Endodermal cell (in vitro differentiated cells): ENCODE results near the gene BORCS8. TPM values are rescaled to one million over a fixed set of nuclear protein-coding genes. Genes with fewer than 3 reads are reported as not detected.

ENCODE experiments used
- DNase-seq: peaks from one replicate; pipeline ENCODE4 v3.0.0-alpha.2; 2017
- H3K27ac ChIP-seq: 2 replicates; pipeline ENCODE4 v1.5.1; 2013; ENCODE audit warnings: mild to moderate bottlenecking, low read depth, low read length, moderate library complexity
- H3K27me3 ChIP-seq: 2 replicates; pipeline ENCODE4 v1.6.1; 2013; ENCODE audit warnings: mild to moderate bottlenecking, low read length, moderate library complexity; ENCODE audit not compliant: insufficient read depth, control insufficient read depth, poor library complexity, severe bottlenecking
- H3K36me3 ChIP-seq: 2 replicates; pipeline ENCODE4 v1.7.0; 2013; ENCODE audit warnings: mild to moderate bottlenecking, low read length, moderate library complexity; ENCODE audit not compliant: control insufficient read depth, insufficient read depth
- H3K4me1 ChIP-seq: one replicate; pipeline ENCODE4 v1.7.0; 2013; ENCODE audit warnings: low read length; ENCODE audit not compliant: control insufficient read depth, insufficient read depth
- H3K4me3 ChIP-seq: 2 replicates; pipeline ENCODE4 v1.5.1; 2013; ENCODE audit warnings: mild to moderate bottlenecking, low read length, moderate library complexity
- H3K9ac ChIP-seq: 2 replicates; pipeline ENCODE4 v1.6.1; 2013; ENCODE audit warnings: mild to moderate bottlenecking, low read length, moderate library complexity; ENCODE audit not compliant: poor library complexity, severe bottlenecking; ENCODE audit errors: extremely low read depth
- H3K9me3 ChIP-seq: 2 replicates; pipeline ENCODE4 v1.6.1; 2013; ENCODE audit warnings: mild to moderate bottlenecking, low read length, moderate library complexity; ENCODE audit not compliant: control insufficient read depth
- H3K27ac Mint-ChIP-seq: 2 replicates; pipeline ENCODE4 v1.8.0; 2020; ENCODE audit warnings: mixed read lengths
- H3K27me3 Mint-ChIP-seq: 2 replicates; pipeline ENCODE4 v1.8.0; 2021; ENCODE audit warnings: mild to moderate bottlenecking, mixed read lengths; ENCODE audit not compliant: insufficient read depth
- H3K36me3 Mint-ChIP-seq: 2 replicates; pipeline ENCODE4 v1.8.0; 2020; ENCODE audit warnings: low read depth, mixed read lengths
- H3K4me1 Mint-ChIP-seq: 2 replicates; pipeline ENCODE4 v1.8.0; 2020; ENCODE audit warnings: mixed read lengths
- H3K4me3 Mint-ChIP-seq: 2 replicates; pipeline ENCODE4 v1.8.0; 2020; ENCODE audit warnings: mild to moderate bottlenecking, moderate library complexity, mixed read lengths
- H3K9me3 Mint-ChIP-seq: 2 replicates; pipeline ENCODE4 v1.8.0; 2020; ENCODE audit warnings: mild to moderate bottlenecking, mixed read lengths
- WGBS, 2 experiments: methylation state at CpG; one replicate each; pipeline versions ENCODE4 v1.1.5 to v1.1.7; 2013; ENCODE audit warnings: missing lambda C conversion rate in 2 of 2, mixed read lengths in 1 of 2; ENCODE audit not compliant: insufficient coverage in 1 of 2, insufficient read length in 1 of 2; 5-methylcytosine and 5-hydroxymethylcytosine counted together
- long read RNA-seq, 4 experiments: library from polyadenylated mRNA in 2 of 4; library from RNA in 1 of 4; library from capped mRNA in 1 of 4; stranded (forward) in 3 of 4; unstranded in 1 of 4; transcript quantifications; one replicate each; pipeline ENCODE4 v2.0.0, GENCODE V29; 2020 to 2021; ENCODE audit warnings: inconsistent platforms in 1 of 4
- polyA plus RNA-seq, 2 experiments: library from polyadenylated mRNA; stranded (reverse); fragments of 50-300 nt; gene quantifications; one replicate each; pipeline ENCODE4 v1.2.3, GENCODE V29; 2013
- total RNA-seq, 2 donors: library from RNA; stranded (reverse); fragmentation: NEBNext Ultra II Directional in 1 of 2; extraction: Animal tissue kit (Norgen Biotek cat#: 25700) in 1 of 2; gene quantifications; 2 replicates in 1 of 2; 3 replicates in 1 of 2; pipeline ENCODE4 v1.2.1, GENCODE V29; 2021
- TF ChIP-seq, protein P1 (sequence below): fragments of 200-600 bp; sonication (generic); conservative IDR thresholded peaks from 2 replicates; pipeline ENCODE4 v1.5.0; 2021; ENCODE audit warnings: antibody characterized with exemption, mild to moderate bottlenecking

BORCS8 gene
- 10 to 100 TPM; 22.6 to 34.3 TPM for total RNA-seq
- polyA plus RNA-seq (2013, experiment 1 of 2): 18.4 TPM
- 15.1 TPM for polyA plus RNA-seq (2013, experiment 2 of 2)
- long read RNA-seq, experiment 1, partial matches to known transcripts: 0 of 7 reads
- long read RNA-seq, experiment 1, other reads (novel, unspliced or antisense): 0 of 7 reads
- long read RNA-seq, experiment 2, transcript BORCS8-202 (6 exons, 1,429 nt): major isoform, 15 of 25 reads
- long read RNA-seq, experiment 2, partial matches to known transcripts: 0 of 25 reads
- long read RNA-seq, experiment 2, other reads (novel, unspliced or antisense): 3 of 25 reads
- long read RNA-seq, experiment 3, transcript BORCS8-203 (4 exons, 1,489 nt): minor isoform, 14 of 35 reads
- long read RNA-seq, experiment 3, transcript BORCS8-202 (6 exons, 1,429 nt): major isoform, 17 of 35 reads
- long read RNA-seq, experiment 3, partial matches to known transcripts: 2 of 35 reads
- long read RNA-seq, experiment 3, other reads (novel, unspliced or antisense): 2 of 35 reads
- long read RNA-seq, experiment 4, transcript BORCS8-202 (6 exons, 1,429 nt): major isoform, 21 of 32 reads
- long read RNA-seq, experiment 4, partial matches to known transcripts: 1 of 32 reads
- long read RNA-seq, experiment 4, other reads (novel, unspliced or antisense): 4 of 32 reads

DNA sequence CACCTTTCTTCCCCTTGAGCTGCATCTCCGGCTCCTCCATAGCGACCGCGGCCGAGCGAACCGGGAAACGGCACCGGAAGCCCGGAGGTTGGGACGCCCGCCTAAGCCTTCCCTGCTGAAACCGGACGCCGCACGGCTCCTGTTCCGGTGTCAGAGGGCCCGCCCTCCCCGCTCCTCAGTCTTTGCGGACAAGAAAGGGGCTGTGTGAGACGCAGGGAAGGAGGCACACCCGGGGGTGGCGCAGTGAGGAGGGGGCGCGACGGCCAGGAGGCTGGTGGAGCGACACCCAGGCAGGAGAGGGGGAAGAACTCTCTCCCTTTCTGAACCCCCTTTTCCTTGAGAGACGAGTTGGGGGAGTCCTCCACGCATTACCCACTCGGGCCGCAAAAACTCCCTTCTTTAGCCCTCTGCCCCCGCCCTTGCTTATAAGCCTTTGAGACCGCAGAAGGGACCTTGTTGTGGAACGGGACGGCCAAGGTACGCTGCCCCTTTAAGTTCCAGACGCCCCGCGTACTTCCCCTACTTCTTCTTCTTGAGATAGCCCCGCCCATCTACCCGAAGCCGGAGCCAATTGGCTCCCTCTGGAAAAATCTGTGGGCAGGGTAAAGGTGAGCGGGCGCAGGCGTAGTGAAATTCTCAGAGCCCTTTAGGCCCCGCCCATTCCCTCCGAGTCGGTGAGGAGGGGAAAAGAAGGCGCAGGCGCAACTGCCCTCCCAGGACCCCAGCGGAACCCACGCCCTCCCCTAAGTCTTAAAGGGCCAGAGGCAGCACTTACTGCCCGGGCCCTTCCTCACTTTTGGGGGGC is at the start of gene BORCS8, which contains the start of gene RFXANK:
TSS of gene BORCS8 (minus strand) at position 75 of the 805 bp plus-strand sequence. CDS start at position 40, 35 bp downstream.
TSS of gene RFXANK (plus strand) at position 181 of the 805 bp plus-strand sequence. CDS start 1,689 bp downstream, outside the sequence.
- 0 to 1% methylated on average over 17 to 53 of the region's 53 CpGs for WGBS, 2 experiments
- peak within 1 kb of the TSS; percentile 99 for H3K4me3 ChIP-seq
- no peaks in the 10 kb centered on the region for H3K4me1 ChIP-seq
- peak within 1 kb of the TSS; percentile 96 for H3K27ac Mint-ChIP-seq
- H3K9me3 ChIP-seq: no peaks in the 10 kb centered on the region
- TF ChIP-seq, protein P1, sequence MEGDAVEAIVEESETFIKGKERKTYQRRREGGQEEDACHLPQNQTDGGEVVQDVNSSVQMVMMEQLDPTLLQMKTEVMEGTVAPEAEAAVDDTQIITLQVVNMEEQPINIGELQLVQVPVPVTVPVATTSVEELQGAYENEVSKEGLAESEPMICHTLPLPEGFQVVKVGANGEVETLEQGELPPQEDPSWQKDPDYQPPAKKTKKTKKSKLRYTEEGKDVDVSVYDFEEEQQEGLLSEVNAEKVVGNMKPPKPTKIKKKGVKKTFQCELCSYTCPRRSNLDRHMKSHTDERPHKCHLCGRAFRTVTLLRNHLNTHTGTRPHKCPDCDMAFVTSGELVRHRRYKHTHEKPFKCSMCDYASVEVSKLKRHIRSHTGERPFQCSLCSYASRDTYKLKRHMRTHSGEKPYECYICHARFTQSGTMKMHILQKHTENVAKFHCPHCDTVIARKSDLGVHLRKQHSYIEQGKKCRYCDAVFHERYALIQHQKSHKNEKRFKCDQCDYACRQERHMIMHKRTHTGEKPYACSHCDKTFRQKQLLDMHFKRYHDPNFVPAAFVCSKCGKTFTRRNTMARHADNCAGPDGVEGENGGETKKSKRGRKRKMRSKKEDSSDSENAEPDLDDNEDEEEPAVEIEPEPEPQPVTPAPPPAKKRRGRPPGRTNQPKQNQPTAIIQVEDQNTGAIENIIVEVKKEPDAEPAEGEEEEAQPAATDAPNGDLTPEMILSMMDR: no peak
- H3K27me3 ChIP-seq: no peaks in the 10 kb centered on the region
- peak within 1 kb of the TSS; percentile 96 for H3K4me3 Mint-ChIP-seq
- peaks cover 23% of the 10 kb centered on the region for H3K36me3 Mint-ChIP-seq
- peak within 1 kb of the TSS; percentile 88 for H3K27ac ChIP-seq
- peaks cover 8% of the 10 kb centered on the region for H3K4me1 Mint-ChIP-seq
- H3K9me3 Mint-ChIP-seq: no peaks in the 10 kb centered on the region
- no peaks in the 10 kb centered on the region for H3K27me3 Mint-ChIP-seq
- DNase-seq: peak; percentile 99
- peaks cover 6% of the 10 kb centered on the region for H3K36me3 ChIP-seq
- peak within 1 kb of the TSS; percentile 91 for H3K9ac ChIP-seq

DNA sequence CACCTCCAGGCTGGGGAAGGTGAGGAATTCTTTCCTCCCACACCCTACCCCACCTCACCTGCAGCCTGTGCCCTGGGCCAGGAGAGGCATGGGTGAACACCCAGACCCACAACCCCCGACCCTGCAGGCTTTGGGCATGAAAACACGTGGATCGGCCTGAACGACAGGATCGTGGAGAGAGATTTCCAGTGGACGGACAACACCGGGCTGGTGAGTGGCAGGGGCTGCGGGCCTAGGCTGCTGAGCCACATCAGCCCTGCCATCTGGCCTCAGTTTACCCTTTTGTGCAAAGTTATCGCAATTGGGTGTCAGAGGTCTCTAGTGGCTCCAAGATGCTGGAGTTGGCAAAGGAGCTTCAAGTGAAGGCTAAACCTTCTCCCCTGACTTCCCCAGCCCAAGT is 48.5 kb upstream of the BORCS8 start:
- WGBS, 2 experiments: 84 to 88% methylated on average over 9 of the region's 9 CpGs
- TF ChIP-seq, protein P1: no peak
- Mint-ChIP-seq H3K27me3 (peaks cover 34% of the 10 kb centered on the region), H3K9me3 (peaks cover 9% of the 10 kb centered on the region), H3K4me1 (no peaks in the 10 kb centered on the region), H3K4me3 (no peak overlapping the region), H3K27ac (no peak overlapping the region), H3K36me3 (no peaks in the 10 kb centered on the region)
- Histone ChIP-seq H3K9me3 (peaks cover 5% of the 10 kb centered on the region), H3K27ac (no peak overlapping the region), H3K36me3 (no peaks in the 10 kb centered on the region), H3K4me1 (no peaks in the 10 kb centered on the region), H3K27me3 (no peaks in the 10 kb centered on the region), H3K4me3 (no peak overlapping the region), H3K9ac (no peak overlapping the region)
- no peak for DNase-seq

DNA sequence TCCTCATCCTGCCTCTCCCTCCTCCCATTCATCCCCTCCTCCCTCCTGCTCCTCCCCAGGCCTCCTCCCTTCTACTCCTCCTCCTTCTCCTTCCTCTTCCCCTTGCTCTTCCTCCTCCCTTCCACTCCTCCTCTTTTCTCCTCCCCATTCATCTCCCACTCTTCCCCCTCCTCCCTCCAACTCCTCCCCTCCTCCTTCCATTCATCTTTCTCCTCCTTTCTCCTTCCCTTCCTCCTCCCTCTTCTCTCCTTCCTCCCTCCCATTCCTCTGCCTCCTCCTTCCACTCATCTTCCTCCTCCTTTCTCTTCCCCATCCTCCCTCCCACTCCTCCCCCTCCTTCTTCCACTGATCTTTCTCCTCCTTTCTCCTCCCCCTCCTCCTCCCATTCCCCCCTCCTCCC is 47.7 kb upstream of the BORCS8 start:
- Mint-ChIP-seq H3K4me1 (no peaks in the 10 kb centered on the region), H3K4me3 (no peak overlapping the region), H3K9me3 (peaks cover 12% of the 10 kb centered on the region), H3K27me3 (peaks cover 32% of the 10 kb centered on the region), H3K36me3 (no peaks in the 10 kb centered on the region), H3K27ac (no peak overlapping the region)
- Histone ChIP-seq H3K9me3 (peaks cover 8% of the 10 kb centered on the region), H3K9ac (no peak overlapping the region), H3K27me3 (no peaks in the 10 kb centered on the region), H3K4me1 (no peaks in the 10 kb centered on the region), H3K4me3 (no peak overlapping the region), H3K36me3 (no peaks in the 10 kb centered on the region), H3K27ac (no peak overlapping the region)
- TF ChIP-seq, protein P1: no peak
- no peak for DNase-seq
